ENCODE measurements around the gene DLG3.

DLG3 gene

DNA sequence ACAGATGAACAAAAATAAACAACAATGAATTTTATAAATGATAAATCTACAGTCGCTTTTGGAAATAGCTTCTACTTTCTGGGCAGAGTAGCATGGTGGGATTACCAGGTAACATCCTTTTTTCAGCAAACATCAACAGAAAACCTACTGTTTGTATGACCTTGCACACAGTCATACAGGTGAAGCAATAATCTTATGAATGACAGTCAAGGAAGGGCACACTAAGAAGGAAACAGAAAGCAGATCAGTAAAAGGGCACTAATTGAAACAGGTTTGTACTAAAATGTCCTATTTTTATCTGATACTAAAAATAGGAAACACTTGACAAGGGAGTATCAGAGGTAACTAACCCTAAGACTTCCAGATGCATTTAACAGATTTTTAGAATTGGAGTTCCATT, 108.9 kb downstream of the DLG3 start:
- Mint-ChIP-seq H3K27ac (peak overlapping the region; percentile 22), H3K9me3 (peaks cover 0 to 4% of the 10 kb centered on the region in 2 donors), H3K36me3 (no peaks in the 10 kb centered on the region), H3K4me3 (no peak overlapping the region), H3K27me3 (peaks cover 0 to 3% of the 10 kb centered on the region in 2 donors), H3K4me1 (no peaks in the 10 kb centered on the region)
- ATAC-seq (replicated peaks), result peak in 1 of 2 donors; percentile 36
- DNase-seq, result no peak

DNA sequence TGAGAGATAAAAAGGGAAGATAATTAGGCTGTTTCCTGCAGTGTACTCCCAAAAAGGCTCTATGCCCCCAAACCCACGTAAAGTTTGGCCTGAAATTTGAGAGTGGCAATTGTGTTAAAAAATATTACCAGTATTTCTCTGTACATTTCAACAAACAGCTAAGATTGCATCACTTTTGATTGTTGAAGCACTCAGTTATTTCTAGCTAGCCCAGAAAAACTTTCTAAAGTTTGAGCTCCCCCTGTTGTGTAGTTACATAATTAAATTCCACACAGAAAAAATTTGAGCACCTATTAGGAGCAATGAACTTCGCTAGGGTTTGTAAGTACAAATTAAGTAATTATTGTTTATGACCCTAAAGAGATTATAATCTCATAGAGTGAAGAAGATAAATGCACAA, 109.4 kb downstream of the DLG3 start:
- H3K9me3 Mint-ChIP-seq, result peaks cover 0 to 8% of the 10 kb centered on the region in 2 donors
- H3K27ac Mint-ChIP-seq, result no peak overlapping the region
- DNase-seq (no peak), ATAC-seq (replicated peaks) (no peak)
- peaks cover 0 to 3% of the 10 kb centered on the region in 2 donors for H3K27me3 Mint-ChIP-seq
- H3K4me1 Mint-ChIP-seq, result no peaks in the 10 kb centered on the region
- no peak overlapping the region for H3K4me3 Mint-ChIP-seq
- H3K36me3 Mint-ChIP-seq, result no peaks in the 10 kb centered on the region

DNA sequence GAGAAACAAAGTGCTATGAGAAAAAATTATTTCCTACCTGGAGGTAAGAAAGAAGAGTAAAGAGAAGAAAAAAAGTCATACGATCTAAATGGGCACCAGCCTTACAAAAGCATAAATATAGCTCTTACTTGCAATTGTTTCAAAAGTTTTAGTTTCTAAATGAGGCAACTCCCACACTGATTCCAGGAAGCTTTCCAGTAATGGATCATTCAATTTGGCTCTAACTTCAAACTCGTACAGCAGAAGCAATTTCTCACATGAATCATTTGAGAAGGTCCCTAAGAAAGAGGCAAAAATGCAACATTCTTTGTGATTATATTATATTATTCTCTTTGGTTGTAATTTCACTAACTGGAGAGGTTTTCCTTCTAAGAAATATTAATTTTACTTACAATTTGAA, 109.9 kb downstream of the DLG3 start:
- no peaks in the 10 kb centered on the region for H3K4me1 Mint-ChIP-seq
- H3K4me3 Mint-ChIP-seq, result no peak overlapping the region
- DNase-seq (no peak), ATAC-seq (replicated peaks) (no peak)
- no peak overlapping the region for H3K27ac Mint-ChIP-seq
- peaks cover 0 to 8% of the 10 kb centered on the region in 2 donors for H3K9me3 Mint-ChIP-seq
- H3K27me3 Mint-ChIP-seq, result peaks cover 0 to under 1% of the 10 kb centered on the region in 2 donors
- no peaks in the 10 kb centered on the region for H3K36me3 Mint-ChIP-seq

DNA sequence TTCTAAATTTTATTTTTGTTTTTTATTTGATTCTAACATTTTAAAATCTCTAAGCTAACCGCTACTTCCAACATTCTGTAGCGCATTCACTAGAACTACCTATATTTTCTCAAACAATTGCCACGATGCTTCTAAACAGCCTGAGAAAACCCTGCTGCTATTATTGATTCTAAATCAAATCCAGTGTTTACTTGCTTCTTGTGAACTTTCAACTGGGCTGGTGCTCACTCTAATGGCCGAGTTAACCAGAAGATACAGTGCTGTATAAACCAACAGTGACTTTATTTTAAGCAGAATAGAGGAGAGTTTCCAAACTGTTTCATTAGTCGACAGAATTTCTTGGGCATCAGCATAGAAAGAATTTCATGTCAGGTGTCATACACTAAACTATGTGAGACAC, 110.3 kb downstream of the DLG3 start:
- Mint-ChIP-seq H3K9me3 (peaks cover 0 to 8% of the 10 kb centered on the region in 2 donors), H3K27ac (no peak overlapping the region), H3K4me1 (no peaks in the 10 kb centered on the region), H3K4me3 (no peak overlapping the region), H3K36me3 (no peaks in the 10 kb centered on the region), H3K27me3 (no peaks in the 10 kb centered on the region)
- ATAC-seq (replicated peaks), result no peak
- no peak for DNase-seq

Measured in stimulated activated naive B cell treated with anti-CD40 and anti-IgM and Interleukin-4, amounts not matched to agents 10 μg/mL and 1 μg/mL and 100 μg/mL, for 72 hours (primary cell).